IMR-90 (cell line): Measurements from ENCODE around the gene PATJ. TPM values are rescaled to one million over a fixed set of nuclear protein-coding genes. Genes with fewer than 3 reads are reported as not detected.

Source experiments
- ATAC-seq: fragments of 200-7000 bp; cut with Tn5 transposase; 2 replicates; pipeline ENCODE4 v1.9.1; 2020; ENCODE audit warnings: low read depth, mild to moderate bottlenecking, moderate library complexity
- BruUV-seq: library from RNA; stranded (reverse); fragments of 400-500 nt; replicated peaks from 2 replicates; lab custom pipeline; 2021; lab: Mats Ljungman, UMichigan
- CTCF ChIA-PET: fragments of 300-600 bp; formaldehyde crosslinking; extraction: SDS; loops from one replicate; lab custom pipeline; 2021; ENCODE audit warnings: antibody characterized with exemption; lab: Yijun Ruan, JAX
- POLR2A ChIA-PET: fragments of 300-600 bp; sonication (Branson Sonifier 250); formaldehyde crosslinking; loops from one replicate; lab custom pipeline; 2022; ENCODE audit warnings: antibody characterized with exemption; ENCODE audit not compliant: unreplicated experiment; lab: Charles Lee
- DNase-seq: peaks from one replicate; pipeline ENCODE4 v3.0.0; 2013
- H2AFZ ChIP-seq: replicated peaks from 2 replicates; pipeline ENCODE3; 2013; ENCODE audit warnings: low read length, mild to moderate bottlenecking; ENCODE audit not compliant: poor library complexity
- H2AK5ac ChIP-seq: 2 replicates; pipeline ENCODE4 v1.6.1; 2013; ENCODE audit warnings: low read depth, low read length, inconsistent platforms
- H2AK9ac ChIP-seq: replicated peaks from 2 replicates; pipeline ENCODE3; 2013; ENCODE audit warnings: mild to moderate bottlenecking, low read depth, low read length, moderate library complexity; ENCODE audit not compliant: poor library complexity
- H2BK120ac ChIP-seq: 2 replicates; pipeline ENCODE4 v1.6.1; 2013; ENCODE audit warnings: low read depth, low read length, inconsistent platforms
- H2BK15ac ChIP-seq: 3 replicates; pipeline ENCODE4 v1.6.1; 2013; ENCODE audit warnings: low read depth, low read length, inconsistent platforms
- H2BK20ac ChIP-seq: 2 replicates; pipeline ENCODE4 v1.6.1; 2013; ENCODE audit warnings: low read depth, mild to moderate bottlenecking, inconsistent platforms, low read length, moderate library complexity
- H2BK5ac ChIP-seq: 2 replicates; pipeline ENCODE4 v1.6.1; 2013; ENCODE audit warnings: mild to moderate bottlenecking, low read depth, low read length, inconsistent platforms; ENCODE audit not compliant: poor library complexity, severe bottlenecking
- H3K14ac ChIP-seq: replicated peaks from 2 replicates; pipeline ENCODE4 v1.6.1; 2013; ENCODE audit warnings: low read depth, low read length, inconsistent platforms
- H3K18ac ChIP-seq: 2 replicates; pipeline ENCODE4 v1.6.1; 2013; ENCODE audit warnings: low read depth, low read length, control low read depth
- H3K23ac ChIP-seq: 2 replicates; pipeline ENCODE4 v1.6.1; 2013; ENCODE audit warnings: low read depth, low read length, inconsistent platforms
- H3K27ac ChIP-seq: 2 replicates; pipeline ENCODE4 v1.5.1; 2013; ENCODE audit warnings: mild to moderate bottlenecking, control low read depth, low read length; ENCODE audit not compliant: insufficient read depth
- H3K27me3 ChIP-seq: 2 replicates; pipeline ENCODE4 v1.6.1; 2013; ENCODE audit warnings: low read length; ENCODE audit not compliant: control insufficient read depth, insufficient read depth
- H3K36me3 ChIP-seq: 2 replicates; pipeline ENCODE4 v1.6.1; 2013; ENCODE audit warnings: low read length, mixed read lengths; ENCODE audit not compliant: control insufficient read depth, insufficient read depth
- H3K4ac ChIP-seq: 2 replicates; pipeline ENCODE4 v1.6.1; 2013; ENCODE audit warnings: low read depth, low read length, inconsistent platforms
- H3K4me1 ChIP-seq: 2 replicates; pipeline ENCODE4 v1.6.1; 2013; ENCODE audit warnings: low read length, mixed read lengths; ENCODE audit not compliant: control insufficient read depth, insufficient read depth
- H3K4me2 ChIP-seq: 2 replicates; pipeline ENCODE4 v1.6.1; 2013; ENCODE audit warnings: low read depth, mild to moderate bottlenecking, control low read depth, low read length, moderate library complexity
- H3K4me3 ChIP-seq: 2 replicates; pipeline ENCODE4 v1.5.1; 2013; ENCODE audit warnings: low read depth, mild to moderate bottlenecking, control low read depth, low read length, moderate library complexity; ENCODE audit not compliant: insufficient read depth
- H3K56ac ChIP-seq: 2 replicates; pipeline ENCODE4 v1.6.1; 2013; ENCODE audit warnings: low read length, inconsistent platforms; ENCODE audit not compliant: insufficient read depth; ENCODE audit errors: extremely low read depth
- H3K79me1 ChIP-seq, 2 experiments: 2 replicates each; pipeline ENCODE4 v1.6.1; 2013; ENCODE audit warnings: low read length in 2 of 2, inconsistent platforms in 1 of 2, low read depth in 1 of 2
- H3K9ac ChIP-seq: 2 replicates; pipeline ENCODE4 v1.6.1; 2013; ENCODE audit warnings: low read depth, low read length, control low read depth
- H3K9me1 ChIP-seq: 2 replicates; pipeline ENCODE4 v1.6.1; 2013; ENCODE audit warnings: low read length, inconsistent platforms; ENCODE audit not compliant: insufficient read depth
- H3K9me3 ChIP-seq: 2 replicates; pipeline ENCODE4 v1.6.1; 2013; ENCODE audit warnings: low read length; ENCODE audit not compliant: control insufficient read depth, insufficient read depth
- H4K20me1 ChIP-seq: 2 replicates; pipeline ENCODE4 v1.6.1; 2013; ENCODE audit warnings: low read length, inconsistent platforms; ENCODE audit not compliant: insufficient read depth
- H4K5ac ChIP-seq: 2 replicates; pipeline ENCODE4 v1.6.1; 2013; ENCODE audit warnings: mild to moderate bottlenecking, low read depth, low read length, control low read depth
- H4K8ac ChIP-seq, 2 experiments: 2 replicates each; pipeline ENCODE4 v1.6.1; 2013; ENCODE audit warnings: low read depth in 2 of 2, low read length in 2 of 2, control low read depth in 1 of 2, inconsistent platforms in 1 of 2
- H4K91ac ChIP-seq: 2 replicates; pipeline ENCODE4 v1.6.1; 2013; ENCODE audit warnings: low read depth, low read length, inconsistent platforms; ENCODE audit not compliant: insufficient read depth
- CHD1 ChIP-seq: IDR thresholded peaks from 2 replicates; pipeline ENCODE4 v1.6.1; 2012; ENCODE audit warnings: low read depth, low read length, improper control_type of control experiment
- WGBS, 2 experiments: methylation state at CpG; one replicate each; pipeline versions ENCODE4 v1.1.5 to v1.1.7; 2013; ENCODE audit warnings: missing lambda C conversion rate in 2 of 2; ENCODE audit not compliant: insufficient read length in 1 of 2; ENCODE audit errors: extremely low coverage in 2 of 2; 5-methylcytosine and 5-hydroxymethylcytosine counted together
- dilution Hi-C: fragments of 300-500 bp; cut with HindIII; formaldehyde crosslinking; loops from one replicate; pipeline ENCODE4 v1.14.3; 2018; ENCODE audit warnings: low sequenced_read_pairs; ENCODE audit not compliant: unreplicated experiment
- in situ Hi-C: fragments of 300-500 bp; cut with MboI; formaldehyde crosslinking; loops from 3 replicates; pipeline ENCODE4 v1.14.3; 2019; ENCODE audit warnings: low sequenced_read_pairs, inconsistent platforms, mixed read lengths
- intact Hi-C: fragments of 100-400 bp; cut with micrococcal nuclease; formaldehyde crosslinking; loops from 2 replicates; pipeline ENCODE4 v1.10.0; 2022
- polyA plus RNA-seq, 3 experiments: library from polyadenylated mRNA; depleted of rRNA; stranded (reverse); fragments of >200 nt; gene quantifications; 2 replicates each; pipeline ENCODE4 v1.2.3, GENCODE V29; 2012; ENCODE audit warnings: low replicate concordance in 1 of 3
- total RNA-seq: library from RNA; depleted of rRNA; stranded (reverse); fragments of >200 nt; gene quantifications from 2 replicates; pipeline ENCODE4 v1.2.3, GENCODE V29; 2012

PATJ gene
- total and polyA plus RNA-seq, 2 of the 4 experiments (the other 2 are of a cell fraction), result 2.0 to 3.4 TPM

DNA sequence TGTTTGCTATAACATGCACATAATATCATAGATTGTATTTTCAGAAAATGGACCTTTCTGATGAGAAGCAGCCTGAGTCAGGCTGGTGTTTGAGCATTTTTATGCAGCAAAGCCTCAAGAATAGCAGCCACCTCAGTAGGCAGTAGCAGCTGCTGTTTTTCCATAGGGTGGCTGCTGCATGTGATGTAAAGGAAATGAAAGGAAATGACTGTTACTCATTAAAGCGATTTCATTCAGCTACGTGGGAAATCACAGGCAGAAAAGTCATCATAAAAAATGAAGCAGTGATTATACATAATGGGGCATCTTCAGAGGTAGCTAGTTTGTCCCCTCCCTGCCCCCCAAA lies 110.4 kb downstream of the PATJ start:
- CTCF ChIA-PET, result interaction anchor here (0.8 kb wide), 1 partner anchor 1749 kb away, joined by 3 read pairs; no protein-coding TSS in a partner anchor
- Histone ChIP-seq H3K36me3 (no peaks in the 10 kb centered on the region), H3K56ac (no peak overlapping the region), H3K9me1 (no peaks in the 10 kb centered on the region), H3K9me3 (no peaks in the 10 kb centered on the region), H4K8ac (no peak overlapping the region), H2BK20ac (no peak overlapping the region), H3K4me2 (no peak overlapping the region), H3K23ac (no peak overlapping the region), H2AFZ (no peak overlapping the region), H2BK15ac (no peak overlapping the region), H3K14ac (no peak overlapping the region), H3K9ac (no peak overlapping the region), H2AK9ac (no peak overlapping the region), H3K4me1 (no peaks in the 10 kb centered on the region), H2AK5ac (no peak overlapping the region), H2BK120ac (no peak overlapping the region), H3K79me1 (no peaks in the 10 kb centered on the region), H3K18ac (no peak overlapping the region), H3K4ac (no peak overlapping the region), H4K91ac (no peak overlapping the region), H3K27me3 (peaks cover 2% of the 10 kb centered on the region; the same call in 1 of the 2 replicates), H4K20me1 (no peaks in the 10 kb centered on the region), H2BK5ac (no peak overlapping the region), H3K4me3 (no peak overlapping the region), H4K5ac (no peak overlapping the region), H3K27ac (no peak overlapping the region)
- POLR2A ChIA-PET, result no interaction called here
- dilution Hi-C loops, result no loop called here
- WGBS, 2 experiments, result no CpG with 5 or more reads among the region's 2 CpGs
- intact Hi-C loops, result loop anchor here (1.0 to 5.0 kb wide), 9 partner anchors 125 to 1880 kb away; partner anchors contain the start of gene TM2D1
- in situ Hi-C loops, result loop anchor here (25.0 kb wide), 2 partner anchors 815 to 990 kb away; no protein-coding TSS in a partner anchor
- no peak for TF ChIP-seq CHD1
- BruUV-seq, result no TSS peak
- no peak for ATAC-seq
- no peak for DNase-seq
